ENCODE results near the gene WDR90.
"Not testable (repeated sequence)": the region's sequence is repeated elsewhere in the genome, so short reads cannot be mapped to it uniquely, and the experiment has no call there.

The WDR90 gene

DNA sequence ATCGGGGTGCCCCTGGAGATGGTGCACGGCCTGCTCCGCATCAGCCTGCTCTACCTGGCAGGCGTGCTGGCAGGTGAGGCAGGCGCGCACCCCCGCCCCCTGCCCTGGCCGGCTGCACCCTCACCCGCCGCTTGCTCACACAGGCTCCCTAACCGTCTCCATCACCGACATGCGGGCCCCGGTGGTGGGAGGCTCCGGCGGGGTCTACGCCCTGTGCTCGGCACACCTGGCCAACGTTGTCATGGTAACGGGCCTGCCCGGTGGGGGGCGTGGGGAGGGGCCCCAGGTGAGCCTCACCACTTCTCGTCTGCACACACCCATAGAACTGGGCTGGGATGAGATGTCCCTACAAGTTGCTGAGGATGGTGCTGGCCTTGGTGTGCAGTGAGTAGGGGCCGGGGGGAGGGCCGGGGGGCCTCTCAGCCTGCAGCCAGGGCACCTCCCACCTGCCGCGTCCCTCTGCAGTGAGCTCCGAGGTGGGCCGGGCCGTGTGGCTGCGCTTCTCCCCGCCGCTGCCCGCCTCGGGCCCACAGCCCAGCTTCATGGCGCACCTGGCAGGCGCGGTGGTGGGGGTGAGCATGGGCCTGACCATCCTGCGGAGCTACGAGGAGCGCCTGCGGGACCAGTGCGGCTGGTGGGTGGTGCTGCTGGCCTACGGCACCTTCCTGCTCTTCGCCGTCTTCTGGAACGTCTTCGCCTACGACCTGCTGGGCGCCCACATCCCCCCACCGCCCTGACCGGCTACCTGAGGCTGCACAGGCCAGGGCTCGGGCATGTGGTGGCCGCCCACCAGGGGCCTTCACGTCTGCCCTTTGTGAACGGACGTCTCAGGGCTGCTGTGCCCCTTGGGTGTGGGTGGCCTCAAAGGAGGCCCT, 28.4 kb downstream of the WDR90 start:
- no peak for DNase-seq

DNA sequence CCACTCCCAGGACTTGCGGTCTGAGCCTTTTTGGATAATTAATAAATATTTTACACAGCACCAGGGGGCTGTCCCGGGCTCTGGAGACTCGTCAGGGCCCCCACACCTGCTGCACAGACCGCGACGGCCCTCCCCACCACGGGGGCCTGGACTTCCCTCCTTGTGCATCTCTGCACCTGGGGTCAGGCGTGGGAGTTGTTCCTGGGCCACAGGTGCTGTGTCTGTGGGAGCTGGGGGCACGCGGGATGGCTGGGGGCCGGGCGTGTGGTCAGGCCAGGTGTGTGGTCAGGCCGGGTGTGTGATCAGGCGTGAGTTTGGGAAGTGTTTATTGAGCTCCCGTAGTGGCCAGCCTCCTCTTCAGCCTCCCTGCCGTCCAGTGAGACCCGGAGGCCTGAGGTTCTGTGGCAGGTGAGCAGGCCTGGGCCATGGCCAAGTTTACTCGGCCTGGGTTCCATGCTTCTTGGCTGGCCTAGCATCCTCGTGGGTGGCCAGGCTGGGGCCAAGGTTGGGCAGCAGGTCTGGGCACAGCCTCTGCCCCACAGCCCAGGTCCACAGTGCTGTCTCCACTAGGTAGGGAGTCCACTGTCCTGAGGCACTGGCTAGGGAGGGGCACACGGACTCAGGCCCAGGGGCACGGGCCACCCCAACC, 29.2 kb downstream of the WDR90 start:
- no peak for DNase-seq

DNA sequence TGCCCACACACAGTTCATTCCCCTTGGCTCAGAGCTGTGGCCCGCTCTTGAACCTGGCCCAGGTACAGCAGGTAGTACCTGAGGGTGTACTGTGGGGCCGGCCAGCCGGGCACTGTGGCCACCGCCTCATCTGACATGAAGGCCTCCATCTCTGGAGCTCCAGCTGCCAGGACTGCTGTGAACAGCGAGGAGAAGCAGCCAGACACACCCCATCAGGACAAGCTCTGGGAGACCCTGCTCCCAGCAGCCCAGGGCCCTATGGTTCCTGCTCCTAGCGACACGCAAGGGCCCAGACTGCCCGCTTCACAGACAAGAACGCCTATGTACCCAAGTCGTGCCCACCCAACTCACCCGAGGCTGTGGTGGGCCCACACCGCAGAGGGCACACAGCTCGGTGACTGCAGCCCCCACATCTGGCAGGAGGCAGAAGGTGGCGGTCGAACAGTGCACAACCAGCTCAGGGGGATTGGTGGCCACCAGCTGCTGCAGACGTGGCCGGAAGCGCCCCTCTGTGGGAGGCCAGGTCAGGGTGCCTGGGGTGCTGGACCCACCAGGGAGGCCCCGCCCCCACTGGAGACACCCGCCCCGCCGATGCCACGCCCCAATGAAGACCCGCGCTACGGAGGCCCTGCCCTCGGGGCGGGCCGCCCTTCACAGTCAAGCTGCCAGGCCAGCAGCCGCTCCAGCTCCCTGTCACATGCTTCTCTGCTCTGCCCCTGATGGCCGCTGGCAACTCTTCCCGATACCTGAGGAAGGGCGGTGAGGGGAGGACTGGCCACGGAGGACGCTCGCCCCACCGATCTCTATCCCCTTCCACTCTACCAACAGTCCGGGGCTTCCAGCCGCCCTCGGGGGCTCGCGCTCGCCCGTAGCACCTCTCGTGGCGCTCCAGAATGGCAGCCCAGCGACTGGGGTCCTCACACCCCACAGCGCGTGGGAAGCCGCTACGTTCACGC, 30.0 kb downstream of the WDR90 start:
- peak; percentile 54 to 75 (median 62) for DNase-seq

DNA sequence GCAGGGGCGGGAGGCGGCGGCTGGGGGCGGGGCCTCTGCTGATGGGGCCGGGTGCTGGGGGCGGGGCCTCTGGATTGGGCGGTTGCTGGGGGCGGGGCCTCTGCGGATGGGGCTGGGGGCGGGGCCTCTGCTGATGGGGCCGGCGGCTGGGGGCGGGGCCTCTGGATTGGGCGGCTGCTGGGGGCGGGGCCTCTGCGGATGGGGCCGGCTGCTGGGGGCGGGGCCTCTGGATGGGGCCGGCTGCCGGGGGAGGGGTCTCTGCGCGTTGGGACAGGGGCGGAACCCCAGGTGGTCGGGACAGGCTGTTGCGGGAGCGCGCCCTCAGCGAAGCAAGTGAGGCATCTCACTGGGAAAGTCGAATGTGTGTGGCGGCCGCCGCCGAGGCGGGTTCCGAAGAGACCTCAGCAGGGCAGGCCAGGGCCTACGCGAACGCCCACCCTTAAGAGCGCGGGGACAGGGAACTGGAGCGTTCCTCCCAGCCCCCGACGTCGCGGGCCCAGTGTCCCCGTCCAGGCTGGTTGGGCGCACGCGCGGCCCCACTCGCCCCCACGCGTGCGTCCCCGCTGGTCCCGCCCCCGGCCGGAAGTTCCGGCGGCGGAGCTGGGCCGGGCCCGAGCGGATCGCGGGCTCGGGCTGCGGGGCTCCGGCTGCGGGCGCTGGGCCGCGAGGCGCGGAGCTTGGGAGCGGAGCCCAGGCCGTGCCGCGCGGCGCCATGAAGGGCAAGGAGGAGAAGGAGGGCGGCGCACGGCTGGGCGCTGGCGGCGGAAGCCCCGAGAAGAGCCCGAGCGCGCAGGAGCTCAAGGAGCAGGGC, 30.9 kb downstream of the WDR90 start, which contains the start of gene STUB1:
Gene STUB1 (plus strand): TSS at position 597 of the 811 bp plus-strand sequence. CDS start 116 bp downstream, at position 713.
- peak; percentile 93 to 99 (median 96) for DNase-seq

DNA sequence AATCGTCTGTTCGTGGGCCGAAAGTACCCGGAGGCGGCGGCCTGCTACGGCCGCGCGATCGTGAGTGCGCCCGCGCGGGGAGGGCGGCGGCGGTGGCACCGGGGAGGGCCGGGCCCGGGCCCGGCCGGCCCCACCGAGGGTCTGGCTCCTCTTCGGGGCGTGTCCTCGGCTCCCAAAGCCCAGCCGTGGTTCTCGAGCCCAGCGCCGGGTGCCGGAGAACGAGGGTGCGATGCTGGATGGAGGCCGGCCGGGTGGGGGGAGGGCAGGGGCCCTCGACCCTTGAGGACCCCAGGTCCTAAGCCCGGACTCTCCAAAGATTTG, 31.4 kb downstream of the WDR90 start:
- DNase-seq = no peak

DNA sequence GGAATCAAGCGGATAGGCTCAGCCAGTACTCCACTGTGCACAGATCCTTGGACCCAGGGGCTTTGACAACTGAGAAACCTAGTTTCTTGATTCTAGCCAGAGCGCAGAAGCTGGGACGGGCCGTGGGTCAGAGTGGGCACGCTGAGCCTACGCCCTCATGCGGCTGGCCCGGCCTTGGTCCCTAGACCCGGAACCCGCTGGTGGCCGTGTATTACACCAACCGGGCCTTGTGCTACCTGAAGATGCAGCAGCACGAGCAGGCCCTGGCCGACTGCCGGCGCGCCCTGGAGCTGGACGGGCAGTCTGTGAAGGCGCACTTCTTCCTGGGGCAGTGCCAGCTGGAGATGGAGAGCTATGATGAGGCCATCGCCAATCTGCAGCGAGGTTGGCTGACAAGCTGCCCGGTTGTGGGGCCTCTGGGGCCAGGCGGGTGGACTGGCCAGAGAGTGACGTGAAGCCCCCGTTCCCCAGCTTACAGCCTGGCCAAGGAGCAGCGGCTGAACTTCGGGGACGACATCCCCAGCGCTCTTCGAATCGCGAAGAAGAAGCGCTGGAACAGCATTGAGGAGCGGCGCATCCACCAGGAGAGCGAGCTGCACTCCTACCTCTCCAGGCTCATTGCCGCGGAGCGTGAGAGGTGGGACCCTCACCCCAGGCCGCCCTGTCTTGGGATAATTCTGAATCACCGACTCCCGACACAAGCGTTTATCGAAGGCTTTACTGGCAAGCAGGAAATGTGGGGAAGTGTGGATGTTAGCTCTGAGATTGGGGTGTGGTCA, 32.0 kb downstream of the WDR90 start:
- DNase-seq = peak; percentile 45 to 71 (median 53)

DNA sequence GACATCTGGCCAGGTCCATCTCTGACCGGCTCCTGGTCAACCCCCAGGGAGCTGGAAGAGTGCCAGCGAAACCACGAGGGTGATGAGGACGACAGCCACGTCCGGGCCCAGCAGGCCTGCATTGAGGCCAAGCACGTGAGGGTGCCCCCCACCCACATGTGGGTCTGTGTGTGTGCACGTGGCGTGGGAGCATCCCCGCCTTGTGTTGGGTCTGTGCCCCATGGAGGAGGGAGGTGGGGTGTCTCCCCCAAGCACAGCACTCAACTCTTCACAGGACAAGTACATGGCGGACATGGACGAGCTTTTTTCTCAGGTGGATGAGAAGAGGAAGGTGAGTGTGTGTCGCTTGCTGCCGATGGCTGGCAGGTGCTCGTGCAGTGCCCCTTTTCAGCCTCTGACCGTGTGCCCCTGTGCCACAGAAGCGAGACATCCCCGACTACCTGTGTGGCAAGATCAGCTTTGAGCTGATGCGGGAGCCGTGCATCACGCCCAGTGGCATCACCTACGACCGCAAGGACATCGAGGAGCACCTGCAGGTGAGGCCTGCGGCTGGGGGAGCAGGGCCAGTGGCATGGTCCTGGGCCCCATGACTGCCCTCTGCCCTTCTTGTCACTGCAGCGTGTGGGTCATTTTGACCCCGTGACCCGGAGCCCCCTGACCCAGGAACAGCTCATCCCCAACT, 32.7 kb downstream of the WDR90 start:
- no peak for DNase-seq

DNA sequence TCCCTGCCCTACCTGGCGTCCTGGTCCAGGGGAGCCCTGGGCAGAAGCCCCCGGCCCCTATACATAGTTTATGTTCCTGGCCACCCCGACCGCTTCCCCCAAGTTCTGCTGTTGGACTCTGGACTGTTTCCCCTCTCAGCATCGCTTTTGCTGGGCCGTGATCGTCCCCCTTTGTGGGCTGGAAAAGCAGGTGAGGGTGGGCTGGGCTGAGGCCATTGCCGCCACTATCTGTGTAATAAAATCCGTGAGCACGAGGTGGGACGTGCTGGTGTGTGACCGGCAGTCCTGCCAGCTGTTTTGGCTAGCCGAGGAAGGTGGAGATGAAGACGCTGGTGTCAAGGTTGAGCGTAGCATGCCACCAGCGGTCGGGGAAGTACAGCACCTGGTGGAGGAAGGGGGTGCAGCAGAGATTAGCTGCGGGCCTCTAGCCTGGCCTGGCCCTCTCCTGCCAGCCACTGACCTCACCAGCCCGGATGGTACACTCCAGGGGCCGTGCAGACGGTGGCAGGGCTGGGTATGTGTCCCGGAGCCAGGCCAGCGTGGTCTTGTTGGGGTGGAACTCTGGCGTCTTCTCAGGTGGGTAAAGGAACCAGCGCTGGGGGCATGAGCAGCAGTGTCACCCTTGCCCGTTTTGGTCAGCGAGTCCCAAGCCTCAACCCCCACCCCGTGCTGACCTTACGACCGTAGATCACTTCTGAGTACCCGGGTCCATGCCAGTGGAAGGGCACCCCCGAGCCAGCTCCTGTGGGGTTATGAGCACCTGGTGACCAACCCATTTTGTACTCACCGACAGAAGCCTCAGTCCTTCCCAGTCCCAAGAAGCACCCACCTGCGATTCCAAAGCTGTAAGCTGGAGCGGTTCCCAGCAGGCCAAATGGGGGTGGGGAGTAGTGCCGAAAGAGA, 33.6 kb downstream of the WDR90 start:
- no peak for DNase-seq

DNA sequence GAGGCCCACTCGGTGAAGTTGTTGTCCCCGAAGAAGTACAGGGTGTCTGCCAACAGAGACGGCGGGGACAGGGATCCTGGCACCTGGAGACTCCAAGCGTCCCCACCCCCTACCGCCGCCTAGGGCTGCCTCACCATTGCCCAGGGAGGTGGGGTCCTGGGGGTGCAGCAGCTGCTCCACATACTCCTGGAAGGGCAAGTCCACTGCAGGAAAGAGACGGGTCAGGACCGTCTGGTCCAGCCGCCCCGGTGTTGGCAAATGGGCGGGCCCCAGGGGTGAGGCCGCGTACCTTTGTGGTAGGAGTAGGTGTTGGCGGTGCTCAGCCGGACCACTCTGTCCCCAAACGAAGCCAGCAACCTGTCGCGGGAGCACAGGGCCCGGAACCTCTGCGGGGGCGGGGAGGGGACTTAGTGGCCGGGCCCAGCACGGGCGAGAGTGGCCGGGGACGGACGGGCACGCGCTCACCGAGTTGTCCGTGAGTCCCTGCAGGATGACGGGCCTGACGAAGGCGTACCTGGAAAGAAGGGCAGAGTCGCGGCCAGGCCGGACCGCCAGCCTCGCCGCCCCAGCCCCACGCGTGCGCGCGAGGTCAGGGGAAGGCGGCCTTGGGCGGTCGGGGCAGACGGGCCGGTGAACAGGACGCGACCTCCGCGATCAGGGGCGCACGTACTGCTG, 34.4 kb downstream of the WDR90 start:
- DNase-seq = no peak

DNA sequence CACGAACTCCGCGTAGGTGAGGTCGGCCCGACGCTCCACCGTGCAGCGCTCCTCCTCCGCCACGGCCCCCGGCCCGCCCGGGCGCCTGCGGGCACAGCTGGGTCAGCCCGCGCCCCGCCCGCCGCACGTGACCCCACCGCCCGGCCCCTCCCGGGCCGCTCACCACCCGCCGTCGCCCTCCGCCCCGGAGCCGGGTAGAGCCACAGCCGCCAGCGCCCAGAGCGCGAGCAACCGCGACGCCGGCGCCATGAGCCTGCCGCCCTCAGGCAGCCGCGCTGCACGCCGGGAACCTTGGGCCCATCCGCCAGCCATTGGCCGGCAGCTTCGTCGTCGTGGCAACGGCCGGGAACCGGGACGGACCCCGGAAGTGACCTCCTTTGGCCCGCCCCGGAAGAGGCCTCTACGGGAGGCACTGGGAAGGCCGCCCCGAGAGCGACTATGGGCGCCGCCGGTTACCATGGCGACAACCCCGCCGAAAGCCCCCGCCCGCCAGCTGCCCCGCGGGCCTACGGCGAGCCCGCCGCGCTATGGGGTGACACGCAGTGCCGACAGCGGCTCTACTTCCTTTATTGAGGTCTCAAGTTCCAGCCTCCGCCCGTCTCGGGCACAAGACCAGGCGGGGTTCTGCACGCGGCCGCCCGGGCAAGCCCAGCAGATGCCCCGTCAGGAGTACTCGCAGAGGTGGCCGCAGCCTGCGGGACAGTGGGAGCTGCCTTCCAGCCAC, 35.1 kb downstream of the WDR90 start, which contains the start of gene JMJD8:
Gene JMJD8 (minus strand): TSS at position 264 of the 724 bp plus-strand sequence. CDS start 15 bp downstream, at position 249.
- DNase-seq = peak; percentile 98 to 99 (median 99)

DNA sequence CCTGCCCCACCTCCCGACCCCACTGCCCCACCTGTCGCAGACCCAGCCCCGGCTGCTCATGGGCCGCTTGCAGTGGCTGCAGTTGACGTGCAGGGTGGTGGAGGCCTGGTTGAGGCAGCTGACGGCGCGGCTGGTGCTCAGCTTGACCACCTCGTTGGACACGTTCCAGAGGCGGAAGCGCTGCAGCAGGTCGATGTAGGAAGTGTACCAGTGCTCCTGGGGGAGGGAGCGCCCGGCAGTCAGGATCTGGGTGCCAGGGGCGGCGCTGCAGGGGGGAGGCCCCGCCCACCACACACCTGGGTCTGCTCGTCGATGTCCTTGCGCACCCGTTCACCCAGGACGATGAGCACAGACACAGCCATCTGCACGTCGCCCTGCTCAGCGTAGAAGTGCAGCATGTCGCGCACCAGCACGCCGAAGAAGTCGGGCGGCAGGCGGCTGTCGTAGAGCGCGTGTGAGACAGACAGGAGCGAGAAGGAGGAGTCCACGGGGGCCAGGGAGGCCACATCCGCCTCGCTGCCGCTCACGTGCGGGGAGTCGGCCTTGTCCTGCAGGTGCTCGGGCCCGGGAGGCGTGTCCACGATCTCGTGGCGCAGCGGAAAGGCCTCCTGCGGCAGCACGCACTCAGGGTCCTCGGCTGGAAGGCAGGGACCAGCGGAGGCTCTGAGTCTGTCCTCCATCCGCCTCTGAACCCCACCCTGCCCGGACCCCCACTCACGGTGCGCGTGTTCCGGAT, 36.0 kb downstream of the WDR90 start:
- no peak for DNase-seq

DNA sequence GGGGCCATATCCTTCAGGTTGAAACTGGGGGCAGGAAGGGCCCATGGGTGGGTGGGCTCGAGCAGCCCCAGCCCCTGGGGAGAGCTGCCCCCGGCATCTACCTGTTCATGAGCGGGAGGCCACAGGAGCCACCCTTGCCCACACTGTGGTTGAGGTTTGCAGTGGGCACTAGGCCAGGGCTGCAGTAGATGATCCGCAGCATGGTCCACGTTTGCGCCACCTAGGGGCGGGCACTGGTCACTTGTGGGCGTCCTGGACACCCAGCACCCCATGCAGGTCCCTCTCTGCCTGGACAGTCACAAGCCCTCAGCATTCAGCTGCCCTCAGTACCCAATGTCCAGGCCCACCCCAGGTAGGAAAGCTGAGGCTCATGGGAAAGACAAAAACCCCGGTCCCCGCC, 36.8 kb downstream of the WDR90 start:
- DNase-seq = peak; percentile 50 to 76 (median 52)

DNA sequence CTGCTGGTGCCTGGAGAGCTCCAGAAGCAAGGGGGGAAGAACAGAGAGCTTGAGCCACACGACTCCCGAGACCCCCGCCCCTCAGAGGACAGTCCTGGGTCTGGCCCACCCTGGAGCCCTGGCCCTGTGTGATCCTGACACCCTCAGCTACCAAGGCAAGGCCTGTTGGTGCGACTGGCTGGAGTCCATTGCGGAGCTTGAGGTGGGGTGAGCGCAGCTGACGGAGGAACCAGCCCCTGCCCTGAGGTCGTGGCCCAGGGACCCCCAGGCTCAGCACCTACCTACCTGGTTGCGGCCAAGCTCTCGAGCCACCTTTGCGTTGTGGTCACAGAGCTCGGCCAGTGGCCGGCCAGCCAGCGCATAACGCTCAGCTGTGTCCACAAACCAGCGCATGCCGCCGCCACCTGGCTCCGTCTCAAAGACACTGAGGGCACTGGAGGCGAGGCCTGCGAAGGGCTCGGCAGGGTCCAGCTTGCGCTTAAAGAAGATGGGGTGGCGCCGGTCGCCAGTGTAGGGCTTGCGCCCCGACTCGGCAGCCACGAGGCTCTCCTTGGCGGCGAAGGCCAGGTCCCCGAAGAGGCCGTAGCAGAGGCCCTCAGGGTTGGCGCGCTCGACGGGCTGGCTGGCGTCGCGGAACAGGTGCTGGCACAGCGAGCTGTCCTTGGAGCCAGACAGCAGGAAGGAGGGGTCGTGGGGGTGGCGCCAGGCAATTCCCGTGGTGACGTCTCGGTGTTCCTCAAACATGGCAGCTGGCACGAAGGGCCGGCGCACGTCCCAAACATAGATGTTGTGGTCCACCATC, 37.5 kb downstream of the WDR90 start:
- no peak for DNase-seq

DNA sequence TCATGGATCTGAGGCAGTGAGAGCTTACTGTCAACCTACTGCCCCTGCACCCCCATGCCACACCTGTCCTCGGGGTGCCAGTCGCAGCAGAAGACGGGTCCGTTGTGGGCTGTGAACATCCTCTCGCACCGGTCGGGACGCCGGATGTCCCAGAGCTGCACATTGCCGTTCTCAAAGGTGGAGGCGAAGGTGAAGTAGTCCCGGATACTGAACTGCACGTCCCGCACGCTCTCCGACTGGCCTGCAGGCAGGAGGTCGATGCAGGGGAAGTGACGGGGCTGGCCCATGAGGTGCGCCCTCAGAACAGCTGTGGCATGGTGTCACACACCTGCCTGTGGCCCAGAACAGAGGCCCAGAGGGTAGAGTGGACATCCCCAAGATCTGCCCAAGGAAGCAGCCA, 38.3 kb downstream of the WDR90 start:
- no peak for DNase-seq

DNA sequence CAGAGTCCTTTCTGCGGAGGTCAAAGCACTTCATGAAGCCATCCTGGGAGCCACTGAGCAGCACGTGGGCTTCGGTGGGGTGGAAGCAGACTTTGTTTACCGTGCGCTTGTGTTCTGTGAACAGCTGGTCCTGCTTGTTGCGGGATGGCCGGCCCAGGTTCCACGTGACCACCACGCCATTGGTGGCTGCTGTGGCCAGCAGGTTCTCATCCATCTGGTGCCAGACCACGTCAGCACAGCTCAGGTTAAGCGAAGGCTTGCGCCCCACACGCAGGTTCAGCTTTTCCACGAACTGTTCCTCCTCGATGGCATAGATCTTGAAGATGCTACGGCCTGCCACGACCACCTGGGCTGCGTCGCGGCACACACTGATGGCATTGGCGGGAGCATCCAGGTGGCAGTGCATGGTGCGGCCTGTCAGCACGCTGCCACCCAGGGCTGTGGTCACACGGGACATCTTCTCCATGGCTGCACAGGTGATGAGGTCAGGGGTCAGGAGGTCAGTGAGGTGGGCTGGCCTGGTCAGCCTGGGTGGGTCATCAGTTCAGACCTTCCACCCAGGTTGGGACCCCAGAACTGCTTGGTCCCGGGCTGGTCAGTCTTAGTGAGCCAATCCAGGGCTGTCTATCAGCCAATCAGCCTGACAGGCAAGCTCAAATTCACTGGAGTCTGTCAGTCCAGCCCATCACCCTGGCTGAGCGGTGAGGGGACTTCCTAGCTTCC, 40.2 kb downstream of the WDR90 start:
- DNase-seq = no peak

DNA sequence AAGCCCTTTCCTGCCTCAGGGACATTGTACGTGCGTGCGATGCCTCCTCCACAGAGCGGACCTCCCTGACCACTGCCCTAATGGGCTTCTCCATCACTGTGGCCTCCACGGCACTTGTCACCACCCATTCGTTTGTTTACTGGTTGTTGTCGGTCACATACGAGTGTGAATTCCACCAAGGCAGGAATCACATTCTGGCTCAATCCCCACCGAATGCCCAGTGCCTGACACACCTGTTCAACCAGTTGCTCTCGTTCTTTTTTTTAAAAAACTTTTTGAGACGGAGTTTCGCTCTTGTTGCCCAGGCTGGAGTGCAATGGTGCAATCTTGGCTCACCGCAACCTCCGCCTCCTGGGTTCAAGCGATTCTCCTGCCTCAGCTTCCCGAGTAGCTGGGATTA, 42.1 kb downstream of the WDR90 start:
- not testable (repeated sequence) for DNase-seq

Data from suppressor macrophage treated with lipopolysaccharide for 1 hour (primary cell).